Measurements from ENCODE around the gene TAF6. TPM values are rescaled to one million over a fixed set of nuclear protein-coding genes. Genes with fewer than 3 reads are reported as not detected.

The TAF6 gene
- total RNA-seq, 6 experiments from 2014 or later, result 11.1 to 27.2 (median 15.8) TPM

- Histone ChIP-seq H3K27me3 (no peaks in the 10 kb centered on the region), H3K4me1 (peaks cover 0 to 40% (median 0%) of the 10 kb centered on the region in 4 donors), H3K4me3 (no peak overlapping the region), H3K27ac (no peak overlapping the region), H3K36me3 (no peaks in the 10 kb centered on the region), H3K9me3 (no peaks in the 10 kb centered on the region)
- DNase-seq (no peak), ATAC-seq (no peak)
- intact Hi-C loops (cut with DNase I), result no loop called here
- no peak for TF ChIP-seq CTCF (IDR thresholded peaks at IDR 0.05)
- TF ChIP-seq POLR2A (IDR thresholded peaks at IDR 0.05), result no peak
- 33% methylated on average over 1 of the region's 1 CpG for WGBS (ENCODE audit: insufficient coverage, low coverage, low lambda C conversion rate, missing lambda C conversion rate)
Observed at GRCh38 chr7:100128637-100128963, 9.4 kb upstream of the TAF6 start.

- TF ChIP-seq POLR2A (IDR thresholded peaks at IDR 0.05) (no peak), CTCF (IDR thresholded peaks at IDR 0.05) (no peak)
- peak overlapping the region; percentile 87 to 97 (median 91) for H3K27ac ChIP-seq
- no peak for ATAC-seq
- peaks cover 0 to 39% (median 0%) of the 10 kb centered on the region in 4 donors for H3K4me1 ChIP-seq
- intact Hi-C loops (cut with DNase I), result no loop called here
- H3K27me3 ChIP-seq, result no peaks in the 10 kb centered on the region
- DNase-seq, result no peak
- 12% methylated on average over 9 of the region's 37 CpGs for WGBS (ENCODE audit: insufficient coverage, low coverage, low lambda C conversion rate, missing lambda C conversion rate)
- H3K36me3 ChIP-seq, result no peaks in the 10 kb centered on the region
- peak overlapping the region; percentile 80 to 85 (median 82) for H3K4me3 ChIP-seq
- no peaks in the 10 kb centered on the region for H3K9me3 ChIP-seq
Observed at GRCh38 chr7:100127866-100128636, 8.9 kb upstream of the TAF6 start.

GRCh38 chr7:100126931-100127865 lies 8.0 kb upstream of the TAF6 start, which contains the start of gene MBLAC1:
TSS of gene MBLAC1 (plus strand) at chr7:100126967. CDS start at chr7:100127396, 429 bp downstream.
- H3K27ac ChIP-seq, result peak within 1 kb of the TSS; percentile 87 to 97 (median 91)
- H3K4me1 ChIP-seq, result peaks cover 0 to 30% (median 0%) of the 10 kb centered on the region in 4 donors
- WGBS (ENCODE audit: insufficient coverage, low coverage, low lambda C conversion rate, missing lambda C conversion rate), result under 1% methylated on average over 25 of the region's 85 CpGs
- ATAC-seq (peak; percentile 87 to 91 (median 89)), DNase-seq (peak; percentile 87 to 93 (median 90))
- H3K36me3 ChIP-seq, result no peaks in the 10 kb centered on the region
- no peaks in the 10 kb centered on the region for H3K9me3 ChIP-seq
- H3K27me3 ChIP-seq, result no peaks in the 10 kb centered on the region
- no peak for TF ChIP-seq CTCF (IDR thresholded peaks at IDR 0.05)
- no peak for TF ChIP-seq POLR2A (IDR thresholded peaks at IDR 0.05)
- peak within 1 kb of the TSS; percentile 80 to 85 (median 82) for H3K4me3 ChIP-seq
- intact Hi-C loops (cut with DNase I), result no loop called here

- Histone ChIP-seq H3K36me3 (no peaks in the 10 kb centered on the region), H3K9me3 (no peaks in the 10 kb centered on the region), H3K27me3 (no peaks in the 10 kb centered on the region), H3K27ac (peak overlapping the region; percentile 87 to 97 (median 91)), H3K4me3 (peak overlapping the region; percentile 80 to 85 (median 82)), H3K4me1 (peaks cover 0 to 22% (median 0%) of the 10 kb centered on the region in 4 donors)
- no peak for TF ChIP-seq POLR2A (IDR thresholded peaks at IDR 0.05)
- TF ChIP-seq CTCF (IDR thresholded peaks at IDR 0.05), result no peak
- DNase-seq, result no peak
- intact Hi-C loops (cut with DNase I), result no loop called here
- peak in 3 of 4 donors; percentile 30 to 36 (median 35) for ATAC-seq
- 9% methylated on average over 28 of the region's 29 CpGs for WGBS (ENCODE audit: insufficient coverage, low coverage, low lambda C conversion rate, missing lambda C conversion rate)
Observed at GRCh38 chr7:100126239-100126930, 7.2 kb upstream of the TAF6 start.
